Parathyroid adenoma (tissue), 2 donors: ENCODE data around the gene ZDHHC14.

Source experiments
- H2AFZ ChIP-seq: fragments of 300-600 bp; sonication (generic); one replicate; pipeline ENCODE4 v1.7.0; 2017; ENCODE audit warnings: antibody characterized with exemption, mild to moderate bottlenecking
- H3K27ac ChIP-seq: fragments of 300-600 bp; sonication (generic); one replicate; pipeline ENCODE4 v1.7.0; 2017
- H3K27me3 ChIP-seq: fragments of 300-600 bp; sonication (generic); one replicate; pipeline ENCODE4 v1.7.0; 2017; ENCODE audit warnings: low read length; ENCODE audit not compliant: control insufficient read depth, insufficient read depth
- H3K36me3 ChIP-seq: fragments of 300-600 bp; sonication (generic); one replicate; pipeline ENCODE4 v1.7.0; 2017; ENCODE audit warnings: low read length; ENCODE audit not compliant: control insufficient read depth, insufficient read depth
- H3K4me1 ChIP-seq: fragments of 300-600 bp; sonication (generic); one replicate; pipeline ENCODE4 v1.7.0; 2017; ENCODE audit warnings: control low read depth
- H3K4me2 ChIP-seq: fragments of 300-600 bp; sonication (generic); one replicate; pipeline ENCODE4 v1.7.0; 2017; ENCODE audit warnings: low read length
- H3K4me3 ChIP-seq: fragments of 300-600 bp; sonication (generic); one replicate; pipeline ENCODE4 v1.7.0; 2017; ENCODE audit warnings: low read depth, low read length
- H3K79me2 ChIP-seq: fragments of 300-600 bp; sonication (generic); one replicate; pipeline ENCODE4 v1.7.0; 2017; ENCODE audit warnings: control low read depth
- H3K9ac ChIP-seq: fragments of 300-600 bp; sonication (generic); one replicate; pipeline ENCODE4 v1.7.0; 2017; ENCODE audit warnings: mild to moderate bottlenecking
- H3K9me3 ChIP-seq: fragments of 300-600 bp; sonication (generic); one replicate; pipeline ENCODE4 v1.7.0; 2017; ENCODE audit warnings: low read length; ENCODE audit not compliant: control insufficient read depth
- TF ChIP-seq, protein P1 (sequence below): fragments of 300-600 bp; sonication (generic); IDR thresholded peaks from one replicate; pipeline ENCODE4 v1.7.0; 2017; ENCODE audit warnings: antibody characterized with exemption, mild to moderate bottlenecking
- donor health status: primary hyperparathyroidism.

The ZDHHC14 gene

DNA sequence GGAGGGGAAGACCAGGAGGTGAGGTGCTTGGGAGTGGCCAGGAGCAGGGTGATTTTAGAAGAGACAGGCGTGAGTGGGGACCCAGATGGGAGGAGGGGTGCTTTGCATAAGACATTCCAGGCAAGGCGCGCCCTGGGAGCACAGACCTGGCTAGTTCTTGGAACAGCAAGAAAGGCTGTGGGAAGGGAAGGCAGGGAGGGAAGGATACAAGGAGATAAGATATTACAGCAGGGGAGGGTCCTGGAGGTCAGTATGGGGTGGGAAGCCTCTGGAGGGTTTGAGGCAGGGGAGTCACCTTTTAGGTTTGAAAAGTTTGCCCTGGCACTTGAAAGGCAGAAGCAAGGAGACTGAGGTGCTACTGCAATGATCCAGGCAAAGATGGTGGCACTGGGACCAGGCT, 111.8 kb downstream of the ZDHHC14 start:
- Histone ChIP-seq H3K27ac (no peak overlapping the region), H3K4me3 (no peak overlapping the region), H3K79me2 (peaks cover 25% of the 10 kb centered on the region), H3K9me3 (no peaks in the 10 kb centered on the region), H3K9ac (no peak overlapping the region), H3K36me3 (no peaks in the 10 kb centered on the region), H3K4me2 (no peak overlapping the region), H2AFZ (no peak overlapping the region), H3K27me3 (no peaks in the 10 kb centered on the region), H3K4me1 (peaks cover 14% of the 10 kb centered on the region)
- TF ChIP-seq, protein P1, sequence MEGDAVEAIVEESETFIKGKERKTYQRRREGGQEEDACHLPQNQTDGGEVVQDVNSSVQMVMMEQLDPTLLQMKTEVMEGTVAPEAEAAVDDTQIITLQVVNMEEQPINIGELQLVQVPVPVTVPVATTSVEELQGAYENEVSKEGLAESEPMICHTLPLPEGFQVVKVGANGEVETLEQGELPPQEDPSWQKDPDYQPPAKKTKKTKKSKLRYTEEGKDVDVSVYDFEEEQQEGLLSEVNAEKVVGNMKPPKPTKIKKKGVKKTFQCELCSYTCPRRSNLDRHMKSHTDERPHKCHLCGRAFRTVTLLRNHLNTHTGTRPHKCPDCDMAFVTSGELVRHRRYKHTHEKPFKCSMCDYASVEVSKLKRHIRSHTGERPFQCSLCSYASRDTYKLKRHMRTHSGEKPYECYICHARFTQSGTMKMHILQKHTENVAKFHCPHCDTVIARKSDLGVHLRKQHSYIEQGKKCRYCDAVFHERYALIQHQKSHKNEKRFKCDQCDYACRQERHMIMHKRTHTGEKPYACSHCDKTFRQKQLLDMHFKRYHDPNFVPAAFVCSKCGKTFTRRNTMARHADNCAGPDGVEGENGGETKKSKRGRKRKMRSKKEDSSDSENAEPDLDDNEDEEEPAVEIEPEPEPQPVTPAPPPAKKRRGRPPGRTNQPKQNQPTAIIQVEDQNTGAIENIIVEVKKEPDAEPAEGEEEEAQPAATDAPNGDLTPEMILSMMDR = no peak

DNA sequence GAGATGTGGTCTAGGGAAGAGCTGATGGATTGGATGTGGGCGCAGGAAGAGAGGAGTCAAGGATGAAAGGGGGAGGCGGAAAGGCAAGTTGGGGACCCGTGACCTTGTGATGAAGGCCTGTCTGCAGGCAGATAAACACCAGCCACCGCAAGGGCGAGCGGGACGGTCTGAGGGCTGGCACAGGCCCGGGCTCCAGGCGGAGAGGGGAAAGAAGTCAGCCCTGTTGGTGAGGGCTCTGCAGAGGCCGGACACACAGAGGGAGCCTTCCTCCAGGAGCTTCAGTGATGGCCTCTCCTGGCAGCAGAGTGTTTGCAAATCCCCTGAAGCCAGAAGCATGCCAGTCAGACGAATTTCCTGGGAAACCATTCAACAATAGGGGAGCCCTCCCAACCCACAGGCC, 112.2 kb downstream of the ZDHHC14 start:
- H3K79me2 ChIP-seq = peaks cover 21% of the 10 kb centered on the region
- H3K27ac ChIP-seq = no peak overlapping the region
- H3K9me3 ChIP-seq = no peaks in the 10 kb centered on the region
- H3K4me3 ChIP-seq = no peak overlapping the region
- H3K9ac ChIP-seq = no peak overlapping the region
- H2AFZ ChIP-seq = no peak overlapping the region
- H3K4me1 ChIP-seq = peaks cover 13% of the 10 kb centered on the region
- TF ChIP-seq, protein P1 = no peak
- no peak overlapping the region for H3K4me2 ChIP-seq
- H3K27me3 ChIP-seq = no peaks in the 10 kb centered on the region
- no peaks in the 10 kb centered on the region for H3K36me3 ChIP-seq

DNA sequence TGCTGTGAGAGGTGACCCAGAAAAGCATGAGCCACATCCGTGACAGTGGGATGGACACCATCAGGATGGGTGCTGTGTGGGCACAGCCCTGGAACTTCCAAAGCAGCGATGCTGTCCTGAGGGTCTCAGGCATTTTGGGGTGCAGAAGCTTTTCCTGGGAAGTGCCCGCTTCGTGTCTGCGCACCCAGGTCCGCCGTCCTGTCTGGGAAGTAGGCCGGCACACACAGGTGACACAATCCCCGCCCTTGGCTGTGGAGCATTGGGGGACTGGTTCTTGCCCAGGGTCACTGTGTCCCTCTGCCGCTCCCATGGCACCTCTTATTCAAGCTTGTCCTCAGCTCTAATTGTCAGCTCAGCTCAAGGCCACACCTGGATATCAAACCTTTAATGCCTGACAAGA, 112.6 kb downstream of the ZDHHC14 start:
- peaks cover 17% of the 10 kb centered on the region for H3K79me2 ChIP-seq
- H3K4me2 ChIP-seq = no peak overlapping the region
- no peak overlapping the region for H3K9ac ChIP-seq
- no peaks in the 10 kb centered on the region for H3K27me3 ChIP-seq
- TF ChIP-seq, protein P1 = no peak
- peaks cover 9% of the 10 kb centered on the region for H3K4me1 ChIP-seq
- no peak overlapping the region for H3K4me3 ChIP-seq
- no peaks in the 10 kb centered on the region for H3K9me3 ChIP-seq
- no peaks in the 10 kb centered on the region for H3K36me3 ChIP-seq
- H3K27ac ChIP-seq = no peak overlapping the region
- H2AFZ ChIP-seq = no peak overlapping the region

DNA sequence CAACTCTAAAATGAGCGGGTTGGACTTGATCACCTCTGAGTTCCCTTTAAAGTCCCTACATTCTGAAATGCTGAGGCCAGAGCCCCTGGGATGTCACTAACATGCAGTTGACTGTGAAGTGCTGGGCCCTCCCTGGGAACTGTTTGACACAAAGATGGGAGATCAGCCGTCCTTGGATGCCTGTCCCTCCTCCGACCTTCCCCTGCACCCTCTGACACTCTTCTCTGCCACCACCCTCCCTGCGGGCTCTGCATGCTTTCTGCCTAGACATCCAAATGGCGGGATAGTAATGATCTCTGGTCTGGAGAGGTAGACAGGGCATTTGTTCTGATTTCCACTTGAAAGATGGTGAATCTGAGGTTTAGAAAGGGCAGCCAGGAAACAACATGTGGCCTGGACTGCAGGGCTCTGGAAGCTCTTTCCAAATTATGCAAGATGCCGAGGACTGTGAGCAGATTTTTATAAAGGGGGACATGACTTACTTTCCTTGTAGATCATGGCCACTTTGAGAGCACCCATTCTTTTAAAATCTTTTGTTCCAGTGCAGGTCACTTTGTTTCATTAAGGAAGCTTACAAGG, 113.2 kb downstream of the ZDHHC14 start:
- H3K9ac ChIP-seq = no peak overlapping the region
- no peak overlapping the region for H3K4me2 ChIP-seq
- H3K4me1 ChIP-seq = peaks cover 6% of the 10 kb centered on the region
- no peak overlapping the region for H3K4me3 ChIP-seq
- peaks cover 17% of the 10 kb centered on the region for H3K79me2 ChIP-seq
- no peak overlapping the region for H3K27ac ChIP-seq
- no peaks in the 10 kb centered on the region for H3K36me3 ChIP-seq
- H3K9me3 ChIP-seq = no peaks in the 10 kb centered on the region
- TF ChIP-seq, protein P1 = no peak
- no peak overlapping the region for H2AFZ ChIP-seq
- no peaks in the 10 kb centered on the region for H3K27me3 ChIP-seq

DNA sequence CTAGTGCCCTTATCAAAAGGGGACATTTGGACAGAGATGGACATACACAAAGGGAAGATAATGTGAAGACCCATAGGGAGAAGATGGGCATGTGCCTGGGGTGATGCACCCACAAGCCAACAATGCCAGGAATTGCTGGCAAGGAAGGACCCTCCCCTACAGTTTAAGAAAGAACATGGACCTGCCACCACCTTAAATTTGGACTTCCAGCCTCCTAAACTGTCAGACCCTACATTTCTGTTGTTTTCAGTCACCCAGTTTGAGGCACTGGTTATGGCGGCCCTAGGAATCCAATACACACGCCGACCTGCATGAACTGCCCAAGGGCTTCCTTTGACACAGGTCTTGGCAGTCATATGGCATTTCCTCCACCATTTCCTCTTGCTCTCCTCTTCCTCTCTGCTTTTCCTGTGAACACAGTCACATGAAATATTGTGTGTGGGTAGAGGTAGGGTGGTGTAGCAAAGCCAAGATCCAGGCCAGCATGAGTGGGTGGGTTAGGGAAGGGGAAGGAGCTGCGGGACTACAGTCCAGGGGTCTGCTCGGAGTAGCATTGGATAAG, 115.6 kb downstream of the ZDHHC14 start:
- Histone ChIP-seq H3K9me3 (no peaks in the 10 kb centered on the region), H3K4me1 (peaks cover 5% of the 10 kb centered on the region), H3K27ac (no peak overlapping the region), H3K4me3 (no peak overlapping the region), H2AFZ (no peak overlapping the region), H3K9ac (no peak overlapping the region), H3K79me2 (peaks cover 8% of the 10 kb centered on the region), H3K36me3 (no peaks in the 10 kb centered on the region), H3K4me2 (no peak overlapping the region), H3K27me3 (no peaks in the 10 kb centered on the region)
- TF ChIP-seq, protein P1 = no peak
